K562 (cell line): ENCODE results near the gene VPS33B. TPM values are rescaled to one million over a fixed set of nuclear protein-coding genes. Genes with fewer than 3 reads are reported as not detected.
A peak's percentile ranks its signal among the peaks of the same experiment; 100 is the strongest.

Experiments used
- ADNP ChIP-seq: fragments of 200-800 bp; sonication (Bioruptor generic); IDR thresholded peaks from 2 replicates; pipeline ENCODE4 v1.6.1; 2016; ENCODE audit warnings: missing genetic modification characterization, missing compliant biosample characterization
- AFF1 ChIP-seq, 2 experiments: fragments of 450-650 bp; IDR thresholded peaks; 2 replicates each; pipeline ENCODE4 v1.6.1; 2018; ENCODE audit warnings: mild to moderate bottlenecking in 2 of 2, low read depth in 1 of 2; ENCODE audit not compliant: partially characterized antibody in 2 of 2
- CBFA2T3 ChIP-seq: fragments of 450-650 bp; IDR thresholded peaks from 2 replicates; pipeline ENCODE4 v1.6.1; 2017
- DIDO1 ChIP-seq: fragments of 450-650 bp; IDR thresholded peaks from 2 replicates; pipeline ENCODE4 v1.6.1; 2016; ENCODE audit warnings: low read depth, missing biosample characterization, missing genetic modification characterization
- FOXK1 ChIP-seq: sonication (generic); formaldehyde crosslinking; IDR thresholded peaks from 2 replicates; pipeline ENCODE4 v1.8.0; 2022; ENCODE audit warnings: missing genetic modification reagents, mild to moderate bottlenecking, borderline replicate concordance
- GATA2 ChIP-seq: sonication (generic); formaldehyde crosslinking; IDR thresholded peaks from 2 replicates; pipeline ENCODE4 v1.4.0; 2020; ENCODE audit warnings: mild to moderate bottlenecking, missing genetic modification reagents
- HBP1 ChIP-seq: fragments of 450-650 bp; formaldehyde crosslinking; IDR thresholded peaks from 2 replicates; pipeline ENCODE4 v1.4.0; 2022; ENCODE audit warnings: missing genetic modification characterization
- MBD2 ChIP-seq: sonication (generic); IDR thresholded peaks from 2 replicates; pipeline ENCODE4 v1.6.1; 2016; ENCODE audit warnings: low read depth, borderline replicate concordance
- MLLT1 ChIP-seq, 2 experiments: fragments of 450-650 bp; IDR thresholded peaks; 2 replicates each; pipeline ENCODE4 v1.6.1; 2016
- MXI1 ChIP-seq: IDR thresholded peaks from 2 replicates; pipeline ENCODE4 v1.6.1; 2011; ENCODE audit warnings: low read depth, mild to moderate bottlenecking, improper control_type of control experiment, low read length
- RBM15 ChIP-seq: fragments of 200-400 bp; formaldehyde crosslinking; IDR thresholded peaks from 2 replicates; pipeline ENCODE4 v1.6.1; 2018; ENCODE audit warnings: mild to moderate bottlenecking, low read length, moderate library complexity; ENCODE audit not compliant: insufficient read depth
- ZNF280A ChIP-seq: fragments of 450-650 bp; IDR thresholded peaks from 2 replicates; pipeline ENCODE4 v1.6.1; 2018; ENCODE audit warnings: mild to moderate bottlenecking, low read depth; ENCODE audit not compliant: partially characterized antibody
- ZNF592 ChIP-seq: fragments of 450-650 bp; IDR thresholded peaks from 2 replicates; pipeline ENCODE4 v1.6.1; 2017; ENCODE audit warnings: antibody characterized with exemption, mild to moderate bottlenecking
- ZNF764 ChIP-seq: fragments of 250-450 bp; sonication (Bioruptor Pico); IDR thresholded peaks from 2 replicates; pipeline ENCODE4 v1.4.0; 2020; ENCODE audit warnings: low read depth, mild to moderate bottlenecking, moderate library complexity
- polyA plus RNA-seq, 8 experiments: library from polyadenylated mRNA; depleted of rRNA in 4 of 8; stranded (reverse) in 5 of 8; unstranded in 3 of 8; fragments of >200 nt; fragmentation: Nextera tagmentation in 2 of 8; fragmentation: Illumina TruSeq in 1 of 8; extraction: Ambion mirVana in 2 of 8; extraction: Trizol in 1 of 8; gene quantifications; 2 replicates each; pipeline versions ENCODE4 v1.2.1 to v1.2.3, GENCODE V29; 2011 to 2014; ENCODE audit warnings: inconsistent platforms in 1 of 8, missing spikeins in 1 of 8
- total RNA-seq, 7 experiments: library from RNA; depleted of rRNA in 6 of 7; stranded (reverse); fragments of >200 nt in 6 of 7; fragmentation: Illumina TruSeq in 2 of 7; extraction: Trizol in 2 of 7; gene quantifications; 2 replicates each; pipeline versions ENCODE4 v1.2.1 to v1.2.3, GENCODE V29; 2011 to 2021; ENCODE audit warnings: low replicate concordance in 1 of 7

The VPS33B gene
- total and polyA plus RNA-seq, 9 of the 15 experiments (the other 6 are each of a cell fraction or from before 2014, with no cell fraction given) = 9.4 to 25.5 (median 14.8) TPM

GRCh38 chr15:90991587-90992285 is 30.7 kb downstream of the VPS33B start (continued):
- TF ChIP-seq AFF1 (IDR thresholded peaks at IDR 0.05; ENCODE audit: low read depth in 1 of 2, partially characterized antibody in 2 of 2) (no peak), ZNF592 (peak; percentile 54; the same call in 1 of the 2 replicates), ZNF280A (no peak), GATA2 (CRISPR knock-in tag) (no peak), ADNP (no peak), ZNF764 (no peak), MLLT1 (IDR thresholded peaks at IDR 0.05) (peak in 1 of 2 experiments; percentile 59; a peak in 2 of 4 replicates), FOXK1 (CRISPR knock-in tag) (no peak), HBP1 (CRISPR knock-in tag) (no peak), DIDO1 (tag) (no peak), MXI1 (no peak), MBD2 (no peak), CBFA2T3 (peak; percentile 74), RBM15 (no peak)
